NCI-H2227 (cell line): ENCODE results near the gene CORT.
"Not testable (repeated sequence)": the region's sequence is repeated elsewhere in the genome, so short reads cannot be mapped to it uniquely, and the experiment has no call there.

Experiments used
- DNase-seq: peaks from one replicate; lab custom pipeline; 2025; ENCODE audit not compliant: unreplicated experiment; lab: John Stamatoyannopoulos, UW

CORT gene

GRCh38 chr1:10449751-10450150 lies at the start of gene CORT:
Gene CORT, plus strand, starts transcription at chr1:10450031. Its CDS starts 193 bp downstream, at chr1:10450224.
- peak; percentile 42 for DNase-seq

- no peak for DNase-seq
Measured at GRCh38 chr1:10401281-10401680, 48.5 kb upstream of the CORT start.

- DNase-seq = no peak
Measured at GRCh38 chr1:10402729-10403274, 47.0 kb upstream of the CORT start.

- no peak for DNase-seq
Measured at GRCh38 chr1:10407201-10407600, 42.6 kb upstream of the CORT start.

DNA sequence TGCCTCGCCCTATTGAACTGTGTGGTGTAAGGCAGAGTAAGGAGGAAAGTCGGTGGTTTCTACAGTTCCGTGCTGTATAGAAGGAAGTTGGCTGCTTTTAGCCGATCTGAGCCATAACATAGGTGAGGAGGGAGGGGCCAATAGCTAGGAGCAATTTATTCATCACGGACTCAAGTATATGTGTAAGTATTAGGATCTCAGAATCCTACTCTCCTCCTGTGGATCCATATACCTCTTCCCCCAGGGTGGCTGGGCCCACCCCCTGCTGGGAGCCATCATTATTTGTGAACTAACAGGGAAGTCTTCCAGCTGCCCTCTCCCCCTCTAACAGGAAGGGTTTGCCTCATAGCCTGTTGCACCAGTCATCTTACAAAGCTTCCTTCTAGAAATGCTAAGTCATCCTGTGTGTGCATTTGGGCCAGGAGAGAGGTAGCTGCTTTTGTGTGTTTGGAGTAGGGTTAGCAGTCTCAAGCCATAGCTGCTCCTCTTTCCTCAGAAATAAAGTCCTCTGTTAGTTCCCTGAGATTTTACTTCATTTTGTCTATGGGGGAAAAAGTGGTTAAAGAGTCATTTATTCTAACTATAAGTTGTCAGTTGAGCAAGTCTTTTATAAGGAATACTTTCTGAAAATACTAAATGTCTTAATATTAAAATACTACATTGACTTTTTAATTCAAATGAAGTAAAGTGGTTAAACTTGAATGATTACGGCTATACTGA lies 34.5 kb upstream of the CORT start:
- no peak for DNase-seq

- DNase-seq = not testable (repeated sequence)
Measured at GRCh38 chr1:10415967-10416366, 33.9 kb upstream of the CORT start.

- DNase-seq = not testable (repeated sequence)
Measured at GRCh38 chr1:10418741-10419140, 31.1 kb upstream of the CORT start.

- DNase-seq = no peak
Measured at GRCh38 chr1:10419351-10419750, 30.5 kb upstream of the CORT start.

DNA sequence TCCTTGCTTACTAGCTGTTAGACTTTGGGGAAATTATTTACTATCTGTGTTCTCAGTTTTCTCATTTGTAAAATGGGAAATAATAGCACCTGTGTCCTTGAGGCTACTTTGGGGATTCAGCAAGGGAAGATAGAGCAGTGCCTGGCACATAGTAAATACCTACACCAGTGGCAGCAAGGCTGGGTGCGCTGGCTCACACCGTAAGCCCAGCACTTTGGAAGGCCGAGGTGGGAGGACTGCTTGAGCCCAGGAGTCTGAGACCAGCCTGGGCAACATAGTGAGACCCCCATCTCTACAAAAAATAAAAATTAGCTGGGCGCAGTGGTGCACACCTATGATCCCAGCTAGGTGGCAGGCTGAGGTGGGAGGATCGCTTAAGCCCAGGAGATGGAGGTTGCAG lies 28.2 kb upstream of the CORT start:
- DNase-seq = no peak

- DNase-seq = no peak
Measured at GRCh38 chr1:10424034-10424433, 25.8 kb upstream of the CORT start.

- no peak for DNase-seq
Measured at GRCh38 chr1:10424651-10425050, 25.2 kb upstream of the CORT start.

- DNase-seq = not testable (repeated sequence)
Measured at GRCh38 chr1:10425826-10426534, 23.9 kb upstream of the CORT start.

DNA sequence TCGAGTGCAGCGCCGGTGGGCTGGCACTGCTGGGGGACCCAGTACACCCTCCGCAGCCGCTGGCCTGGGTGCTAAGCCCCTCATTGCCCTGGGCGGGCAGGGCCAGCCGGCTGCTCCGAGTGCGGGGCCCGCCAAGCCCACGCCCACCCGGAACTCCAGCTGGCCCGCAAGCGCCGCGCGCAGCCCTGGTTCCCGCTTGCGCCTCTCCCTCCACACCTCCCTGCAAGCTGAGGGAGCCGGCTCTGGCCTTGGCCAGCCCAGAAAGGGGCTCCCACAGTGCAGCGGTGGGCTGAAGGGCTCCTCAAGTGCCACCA lies 23.3 kb upstream of the CORT start:
- not testable (repeated sequence) for DNase-seq

- no peak for DNase-seq
Measured at GRCh38 chr1:10428984-10429383, 20.8 kb upstream of the CORT start.

- no peak for DNase-seq
Measured at GRCh38 chr1:10429868-10430215, 20.0 kb upstream of the CORT start.

- peak; percentile 94 for DNase-seq
Measured at GRCh38 chr1:10430216-10431069, 19.4 kb upstream of the CORT start, which contains the start of gene CENPS. Gene CENPS, plus strand, starts transcription at chr1:10430433. Its CDS starts 85 bp downstream, at chr1:10430518.

GRCh38 chr1:10431070-10431730 lies 18.6 kb upstream of the CORT start:
- DNase-seq = no peak

GRCh38 chr1:10432910-10433700 lies 16.7 kb upstream of the CORT start:
- no peak for DNase-seq

- no peak for DNase-seq
Measured at GRCh38 chr1:10433790-10434189, 16.0 kb upstream of the CORT start.

DNA sequence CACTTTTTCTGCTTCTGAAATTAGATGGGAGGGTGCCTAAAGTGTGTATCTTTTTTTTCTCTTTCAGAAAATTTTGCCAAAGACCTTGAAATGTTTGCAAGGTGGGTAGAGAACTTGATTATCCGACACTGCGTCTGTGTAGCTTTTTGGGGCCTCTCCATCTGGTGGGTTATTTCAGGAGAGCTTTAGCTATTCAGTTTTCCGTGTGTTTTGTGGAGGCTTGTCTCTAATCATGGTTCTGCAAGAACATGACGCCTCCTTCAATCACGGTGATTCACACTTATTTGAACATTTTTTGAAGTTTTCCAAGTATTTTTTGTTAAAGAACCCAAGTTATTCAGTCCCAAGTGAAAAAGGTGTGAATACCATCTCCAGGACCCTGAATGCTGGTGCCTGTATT lies 15.2 kb upstream of the CORT start:
- no peak for DNase-seq
